ENCODE results near the gene KIF13A. TPM values are rescaled to one million over a fixed set of nuclear protein-coding genes. Genes with fewer than 3 reads are reported as not detected.
"Not testable (repeated sequence)": the region's sequence is repeated elsewhere in the genome, so short reads cannot be mapped to it uniquely, and the experiment has no call there.

KIF13A gene
- 51.2 and 84.5 TPM in 2 replicates for total RNA-seq
- polyA plus RNA-seq (2012): 36.5 TPM

DNA sequence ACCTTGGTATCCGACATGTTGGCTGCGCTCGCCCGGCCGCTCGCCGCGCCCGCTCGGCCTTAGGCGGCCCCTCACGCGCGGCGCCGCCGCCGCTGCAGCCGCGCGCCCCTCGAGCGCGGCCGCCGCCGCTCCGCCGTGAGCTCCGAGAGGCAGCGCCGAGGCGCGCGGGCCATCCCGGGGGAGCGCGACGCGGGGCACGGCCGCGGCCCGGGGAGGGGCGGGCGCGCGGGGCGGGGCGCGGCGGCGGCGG, at the start of gene KIF13A:
KIF13A (minus strand) TSS at position 189 of the 250 bp plus-strand sequence; CDS start at position 17, 172 bp downstream.
- no peak for DNase-seq (ENCODE audit: low read depth)

GRCh38 chr6:18036781-18037180, 49.3 kb upstream of the KIF13A start:
- no peak for DNase-seq (ENCODE audit: low read depth)

DNA sequence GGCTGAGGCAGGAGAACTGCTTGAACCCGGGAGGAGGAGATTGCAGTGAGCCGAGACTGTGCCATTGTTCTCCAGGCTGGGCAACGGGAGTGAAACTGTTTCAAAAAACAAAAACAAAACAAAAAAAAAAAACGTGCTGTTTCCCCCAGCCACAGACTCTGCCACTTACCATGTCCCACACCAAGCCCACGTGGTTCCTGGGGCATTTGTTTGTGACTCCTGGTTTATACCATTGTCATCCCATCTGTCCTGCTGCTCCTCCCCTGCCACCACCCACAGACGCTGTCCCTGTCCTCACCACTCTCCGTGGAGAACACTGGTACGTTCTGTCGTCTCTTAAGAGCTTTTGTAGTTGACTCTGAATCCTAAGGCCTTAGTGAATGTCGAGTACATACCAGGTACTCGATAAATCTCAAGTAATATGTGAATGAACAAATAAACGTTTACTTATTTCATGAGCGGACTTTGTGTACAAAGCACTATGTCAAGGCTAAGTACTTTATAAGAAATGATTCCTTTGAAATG, 48.0 kb upstream of the KIF13A start:
- DNase-seq (ENCODE audit: low read depth): no peak

GRCh38 chr6:18034798-18035202, 47.4 kb upstream of the KIF13A start:
- no peak for DNase-seq (ENCODE audit: low read depth)

DNA sequence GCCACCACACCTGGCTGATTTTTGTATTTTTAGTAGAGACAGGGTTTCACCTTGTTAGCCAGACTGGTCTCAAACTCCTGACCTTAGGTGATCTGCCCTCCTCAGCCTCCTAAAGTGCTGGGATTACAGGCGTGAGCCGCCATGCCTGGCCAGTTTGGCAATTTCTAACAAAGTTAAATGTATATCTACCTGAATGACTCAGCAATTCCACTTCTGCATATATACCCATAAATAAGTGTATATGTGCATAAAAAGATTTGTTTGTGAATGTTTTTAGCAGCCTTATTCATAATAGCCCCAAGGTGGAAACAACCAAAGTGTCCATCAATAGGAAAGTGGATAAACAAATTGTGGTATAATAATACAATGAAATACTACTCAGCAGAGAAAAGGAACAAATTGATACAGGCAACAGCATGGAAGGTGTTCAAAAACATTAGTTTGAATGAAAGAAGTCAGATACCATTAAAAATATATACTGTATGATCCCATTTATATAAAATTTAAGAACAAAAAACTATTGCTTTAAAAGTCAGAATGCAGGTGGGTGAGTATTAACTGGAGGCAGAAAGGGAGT, 44.3 kb upstream of the KIF13A start:
- DNase-seq (ENCODE audit: low read depth): no peak

DNA sequence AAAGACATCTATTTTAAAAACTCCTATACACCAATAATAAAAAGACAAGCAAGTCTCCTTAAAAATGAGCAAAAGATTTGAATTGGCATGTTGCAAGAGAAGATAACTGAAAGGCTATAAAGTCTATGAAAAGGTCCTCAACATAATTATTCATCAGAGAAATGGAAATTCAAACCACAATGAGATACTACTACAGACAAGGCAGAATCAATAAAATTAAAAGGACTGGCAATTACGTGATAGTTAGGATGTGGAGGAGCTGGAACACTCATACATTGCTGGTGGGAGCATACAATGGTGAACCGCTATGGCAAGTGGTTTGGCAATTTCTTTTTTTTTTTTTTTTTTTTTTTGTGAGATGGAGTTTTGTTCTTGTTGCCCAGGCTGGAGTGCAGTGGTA, 43.8 kb upstream of the KIF13A start:
- DNase-seq (ENCODE audit: low read depth): no peak

GRCh38 chr6:18028332-18028731, 40.9 kb upstream of the KIF13A start:
- no peak for DNase-seq (ENCODE audit: low read depth)

DNA sequence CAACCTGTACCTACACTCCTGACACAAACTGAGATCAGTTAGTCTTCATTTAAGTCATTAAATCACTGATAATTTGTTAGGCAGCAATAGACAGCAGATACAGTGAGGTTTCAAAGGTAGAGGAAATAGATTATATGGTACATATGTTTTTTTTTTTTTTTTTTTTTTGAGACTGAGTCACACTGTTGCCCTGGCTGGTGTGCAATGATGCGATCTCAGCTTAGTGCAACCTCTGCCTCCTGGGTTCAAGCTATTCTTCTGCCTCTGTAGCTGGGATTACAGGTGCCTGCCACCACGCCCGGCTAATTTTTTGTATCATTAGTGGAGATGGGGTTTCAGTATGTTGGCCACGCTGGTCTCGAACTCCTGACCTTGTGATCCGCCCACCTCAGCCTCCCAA, 38.2 kb upstream of the KIF13A start:
- DNase-seq (ENCODE audit: low read depth): no peak

DNA sequence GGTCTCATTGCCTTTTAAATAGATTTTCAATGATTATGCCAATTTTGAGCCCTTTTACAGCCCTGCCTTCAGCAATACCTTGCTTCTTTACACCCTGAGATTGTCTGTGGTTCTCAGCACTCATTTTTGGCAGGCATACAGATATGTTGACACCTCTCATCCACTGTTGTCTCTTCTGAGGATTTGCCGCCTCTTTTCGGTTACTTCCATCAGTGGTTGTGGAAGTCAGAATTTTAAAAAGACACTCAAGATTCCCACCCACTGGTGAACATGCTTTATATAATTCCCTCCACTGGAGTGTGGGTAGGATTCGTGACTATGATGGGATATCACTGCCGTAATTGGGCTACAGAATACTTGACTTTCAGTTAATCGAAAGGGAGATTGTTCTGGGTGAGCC, 37.4 kb upstream of the KIF13A start:
- no peak for DNase-seq (ENCODE audit: low read depth)

DNA sequence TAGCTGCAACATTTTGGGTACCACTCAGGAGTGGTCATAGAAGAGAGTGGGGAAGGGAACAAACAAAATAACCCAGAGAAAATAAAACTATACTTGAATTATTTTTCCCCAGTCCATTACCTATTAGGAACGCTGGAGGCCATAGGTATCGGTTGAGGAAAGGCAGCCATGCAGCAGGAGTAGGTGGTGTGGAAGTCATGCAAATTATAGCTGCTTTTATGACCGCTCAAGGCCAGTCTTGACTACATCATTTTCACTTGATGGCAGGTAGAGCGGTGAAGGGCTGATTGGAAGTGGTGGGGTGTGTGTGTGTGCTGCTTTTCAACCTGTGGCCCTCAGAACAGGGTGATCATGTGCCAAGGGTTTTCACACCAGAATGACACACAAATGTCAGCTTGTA, 36.5 kb upstream of the KIF13A start:
- no peak for DNase-seq (ENCODE audit: low read depth)

- DNase-seq (ENCODE audit: low read depth): peak; percentile 23
Observed at GRCh38 chr6:18022398-18023231, 35.2 kb upstream of the KIF13A start.

DNA sequence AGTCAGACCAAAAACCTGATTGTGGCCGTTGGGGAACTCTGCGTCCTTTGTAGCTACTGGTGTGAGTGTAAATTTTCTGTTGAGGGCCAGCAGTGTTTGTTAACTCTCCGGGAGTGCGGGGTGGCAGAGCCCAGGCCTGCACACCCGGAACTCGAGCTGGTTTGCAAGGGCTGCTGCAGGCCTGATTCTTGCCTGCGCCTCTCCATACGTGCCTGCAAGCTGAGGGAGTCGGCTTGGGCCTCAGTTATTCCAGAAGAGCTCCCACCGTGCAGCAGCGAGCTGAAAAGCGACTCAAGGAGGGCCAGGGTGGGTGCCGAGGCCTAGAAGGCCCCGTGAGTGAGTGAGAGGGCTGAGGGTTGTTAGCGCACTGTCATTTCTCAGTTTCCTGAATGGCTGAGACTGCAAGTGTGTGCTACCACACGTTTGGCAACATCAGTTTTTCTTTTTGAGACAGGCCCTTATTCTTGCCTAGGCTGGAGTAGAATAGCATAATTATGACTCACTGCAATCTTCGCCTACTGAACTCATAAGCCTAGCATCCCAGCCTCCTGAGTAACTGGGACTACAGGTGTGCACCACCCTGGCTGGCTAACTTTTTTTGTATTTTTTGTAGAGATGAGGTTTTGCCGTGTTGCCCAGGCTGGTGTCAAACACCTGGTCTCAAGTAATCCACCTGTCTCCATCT, 33.9 kb upstream of the KIF13A start:
- no peak for DNase-seq (ENCODE audit: low read depth)

DNA sequence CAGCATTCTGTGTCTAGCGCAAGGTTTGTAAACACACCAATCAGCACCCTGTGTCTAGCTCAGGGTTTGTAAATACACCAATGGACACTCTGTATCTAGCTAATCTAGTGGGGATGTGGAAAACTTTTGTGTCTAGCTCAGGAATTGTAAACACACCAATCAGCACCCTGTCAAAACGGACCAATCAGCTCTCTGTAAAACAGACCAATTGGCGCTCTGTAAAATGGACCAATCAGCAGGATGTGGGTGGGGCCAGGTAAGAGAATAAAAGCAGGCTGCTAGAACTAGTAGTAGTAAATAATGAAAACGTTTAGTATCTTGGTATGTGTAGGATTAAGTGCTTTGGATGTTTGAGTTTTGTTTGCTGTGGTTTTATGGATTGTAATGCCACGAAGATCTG, 33.1 kb upstream of the KIF13A start:
- not testable (repeated sequence) for DNase-seq (ENCODE audit: low read depth)

- no peak for DNase-seq (ENCODE audit: low read depth)
Observed at GRCh38 chr6:18019539-18020534, 32.4 kb upstream of the KIF13A start.

GRCh38 chr6:18019133-18019532, 31.7 kb upstream of the KIF13A start:
- not testable (repeated sequence) for DNase-seq (ENCODE audit: low read depth)

DNA sequence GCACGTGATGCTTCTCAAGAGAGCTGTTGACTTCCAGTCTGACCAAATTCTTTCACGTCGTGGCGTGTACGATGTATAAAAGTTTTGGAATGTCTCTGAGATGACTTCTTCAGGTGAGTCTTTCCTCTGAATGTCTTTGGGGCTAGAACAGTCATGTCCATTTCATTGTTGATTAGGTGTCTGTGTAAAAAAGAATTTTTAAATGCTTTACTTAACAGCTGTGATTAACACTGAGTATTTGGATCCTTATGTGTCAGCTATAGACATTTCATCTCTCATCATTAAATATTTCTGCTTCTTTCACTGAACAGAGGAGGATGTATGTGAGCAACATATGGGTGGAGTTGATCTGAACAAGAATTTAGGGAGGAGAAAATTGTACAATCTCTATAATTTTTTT, 29.3 kb upstream of the KIF13A start:
- DNase-seq (ENCODE audit: low read depth): no peak

DNA sequence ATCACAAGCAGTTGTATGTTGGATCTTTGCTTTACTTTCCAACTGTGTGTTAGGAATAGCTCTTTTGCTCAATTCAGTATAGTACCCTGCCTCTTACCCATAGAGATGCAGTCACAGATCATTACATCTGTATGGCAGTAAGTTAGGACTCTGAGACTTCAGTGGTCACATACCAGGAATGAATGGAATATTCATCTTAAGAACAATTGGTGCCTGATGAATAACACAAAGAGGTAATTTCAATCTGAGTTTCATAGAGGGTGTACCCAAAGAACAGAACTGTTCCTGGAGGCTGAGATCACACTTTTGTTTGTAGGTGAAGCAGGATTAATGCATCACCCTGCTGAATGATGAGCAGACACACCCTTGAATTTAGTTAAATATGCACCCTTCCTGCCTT, 28.7 kb upstream of the KIF13A start:
- no peak for DNase-seq (ENCODE audit: low read depth)

- DNase-seq (ENCODE audit: low read depth): no peak
Observed at GRCh38 chr6:18011287-18011686, 23.9 kb upstream of the KIF13A start.

DNA sequence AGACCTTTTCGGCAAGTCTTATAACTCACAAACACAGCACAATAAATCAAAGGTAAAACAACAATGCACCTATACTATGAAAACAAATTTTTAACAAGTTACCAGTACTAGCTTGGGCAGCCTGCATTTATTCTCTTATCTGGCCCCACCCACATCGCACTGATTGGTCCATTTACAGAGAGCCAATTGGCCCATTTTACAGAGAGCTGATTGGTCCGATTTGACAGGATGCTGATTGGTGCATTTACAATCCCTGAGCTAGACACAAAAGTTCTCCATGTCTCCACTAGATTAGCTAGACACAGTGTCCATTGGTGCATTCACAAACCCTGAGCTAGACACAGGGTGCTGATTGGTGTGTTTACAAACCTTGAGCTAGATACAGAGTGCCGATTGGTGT, 23.1 kb upstream of the KIF13A start:
- DNase-seq (ENCODE audit: low read depth): not testable (repeated sequence)

DNA sequence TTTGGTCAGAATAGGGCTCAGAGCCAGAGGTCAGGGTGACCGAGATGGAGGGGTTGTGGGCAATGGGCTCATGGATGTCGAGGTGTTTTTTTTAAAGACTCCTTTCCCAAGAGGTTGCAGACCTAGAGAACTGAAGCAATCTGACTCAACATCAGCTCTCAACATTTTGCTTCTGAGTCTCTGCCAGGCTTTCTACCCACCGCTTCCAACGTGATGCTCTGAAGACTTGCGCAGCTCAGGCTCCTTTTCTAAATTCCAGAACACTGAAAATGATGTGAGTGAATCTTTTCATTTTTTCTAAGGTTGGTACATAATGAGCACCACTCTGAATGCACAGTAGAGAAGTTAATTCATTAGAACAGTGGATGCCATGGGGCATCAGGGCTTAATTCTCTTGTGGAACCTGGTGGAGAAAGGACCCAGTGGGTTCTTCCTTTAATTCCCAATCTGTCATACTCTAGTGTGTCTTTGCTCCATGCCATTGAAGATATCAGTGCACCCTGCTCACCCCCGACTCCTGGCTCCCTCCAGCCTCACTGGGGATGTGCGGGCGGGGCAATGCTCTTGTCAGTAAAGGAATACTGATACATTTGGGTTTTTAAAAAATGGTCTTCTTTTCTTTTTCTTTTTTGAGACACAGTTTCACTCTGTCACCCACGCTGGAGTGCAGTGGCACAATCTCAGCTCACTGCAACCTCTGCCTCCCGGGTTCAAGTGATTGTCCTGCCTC, 17.0 kb upstream of the KIF13A start:
- no peak for DNase-seq (ENCODE audit: low read depth)
